Measurements from ENCODE around the gene PHF10.

The PHF10 gene

DNA sequence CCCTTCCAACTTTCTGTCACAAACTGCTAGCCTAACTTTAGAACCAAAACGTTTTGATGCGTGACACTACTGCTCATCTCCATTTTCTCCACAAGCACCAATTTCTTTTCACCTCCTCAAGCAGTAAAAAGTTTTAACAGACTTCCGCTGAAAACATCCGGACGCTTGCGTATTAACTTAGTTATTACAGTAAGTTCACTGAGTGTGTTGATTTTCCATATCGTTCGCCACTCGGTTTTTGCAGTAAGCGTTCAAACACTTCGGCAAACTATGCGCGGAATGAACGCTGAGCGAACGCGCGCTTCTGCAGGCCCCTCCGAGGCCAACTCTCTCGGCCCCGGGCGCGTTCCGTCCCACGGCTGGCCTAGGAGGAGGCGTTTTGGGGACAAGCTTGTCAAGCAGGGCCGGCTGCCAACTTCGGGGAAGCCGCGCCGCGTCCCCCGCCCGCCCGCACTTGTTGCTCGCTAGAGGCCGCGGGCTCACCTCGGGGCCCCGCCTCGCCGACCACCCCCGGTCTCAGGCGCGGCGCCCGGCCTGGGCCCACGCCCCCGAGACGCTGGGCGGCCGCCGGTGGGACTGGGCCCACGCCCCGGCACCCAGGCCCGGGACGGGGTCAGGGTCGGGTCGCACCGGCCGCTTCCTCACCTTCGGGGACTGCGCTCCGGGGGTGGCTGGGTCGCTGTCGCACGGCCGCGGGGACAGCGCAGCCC lies 945 bp downstream of the PHF10 start:
- DNase-seq (ENCODE audit: low read depth), result peak; percentile 64

DNA sequence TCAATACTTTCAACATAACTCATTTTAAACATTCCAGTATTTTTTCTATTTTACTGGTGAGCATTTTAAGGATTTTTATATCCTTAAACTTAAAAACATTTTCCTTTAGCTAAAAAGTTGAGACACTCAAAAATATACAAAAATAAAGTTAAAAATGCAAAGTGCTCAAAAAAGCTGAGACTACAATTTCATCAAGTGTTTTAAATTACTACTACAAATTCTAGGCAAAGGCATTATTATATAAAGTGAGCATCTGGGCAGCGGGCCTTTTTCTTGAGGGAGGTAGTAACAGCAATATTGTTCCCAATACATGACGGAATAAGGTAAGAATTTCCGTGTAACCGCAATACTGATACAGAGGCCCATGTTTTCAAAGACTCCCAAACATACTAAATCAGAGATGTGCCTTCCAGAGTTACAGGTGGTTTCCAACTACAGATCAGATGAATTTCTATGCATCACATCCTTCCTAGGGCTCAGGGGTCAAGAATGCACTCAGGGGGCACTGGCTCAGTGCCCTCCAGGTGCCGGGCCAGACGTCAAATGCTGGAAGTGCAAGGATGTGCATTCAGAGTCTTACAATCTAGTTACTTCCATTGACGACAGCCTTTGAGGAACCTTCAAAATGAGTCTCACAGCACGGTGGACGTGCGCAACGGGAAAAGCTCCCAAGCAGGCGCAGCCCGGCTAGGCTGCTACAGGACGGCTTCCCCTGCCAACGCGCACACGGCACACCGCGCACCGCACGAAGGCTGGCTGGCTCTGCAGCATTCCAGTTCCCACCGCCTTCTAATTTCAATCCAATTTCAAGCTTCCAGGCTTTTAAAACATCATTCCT lies 1.7 kb downstream of the PHF10 start:
- peak; percentile 85 for DNase-seq (ENCODE audit: low read depth)

DNA sequence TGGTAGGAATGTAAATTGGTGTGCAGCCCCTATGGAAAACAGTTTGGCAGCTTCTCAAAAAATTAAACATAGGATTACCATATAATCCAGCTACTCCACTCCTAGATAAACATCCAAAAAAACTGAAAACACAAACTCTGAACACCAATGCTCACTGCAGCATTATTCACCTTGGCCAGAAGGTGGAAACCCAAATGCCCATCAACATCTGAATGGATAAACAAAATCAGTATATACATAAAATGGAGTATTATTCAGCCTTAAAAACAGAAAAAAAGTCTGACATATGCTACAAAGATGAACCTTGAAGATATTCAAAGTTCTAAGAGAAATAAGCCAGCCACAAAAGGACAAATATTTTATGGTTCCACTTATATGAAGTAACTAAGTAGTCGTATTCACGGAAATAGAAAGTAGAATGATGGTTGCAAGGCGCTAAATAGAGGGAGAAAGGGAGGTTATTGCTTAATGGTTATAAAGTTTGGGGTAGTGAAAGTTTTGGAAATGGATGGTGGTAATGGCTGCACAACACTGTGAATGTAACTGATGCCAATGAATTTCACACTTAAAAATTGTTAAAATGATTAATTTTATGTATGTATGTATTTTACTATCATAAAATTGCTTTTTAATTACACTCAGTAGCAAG lies 4.0 kb downstream of the PHF10 start:
- DNase-seq (ENCODE audit: low read depth), result no peak

DNA sequence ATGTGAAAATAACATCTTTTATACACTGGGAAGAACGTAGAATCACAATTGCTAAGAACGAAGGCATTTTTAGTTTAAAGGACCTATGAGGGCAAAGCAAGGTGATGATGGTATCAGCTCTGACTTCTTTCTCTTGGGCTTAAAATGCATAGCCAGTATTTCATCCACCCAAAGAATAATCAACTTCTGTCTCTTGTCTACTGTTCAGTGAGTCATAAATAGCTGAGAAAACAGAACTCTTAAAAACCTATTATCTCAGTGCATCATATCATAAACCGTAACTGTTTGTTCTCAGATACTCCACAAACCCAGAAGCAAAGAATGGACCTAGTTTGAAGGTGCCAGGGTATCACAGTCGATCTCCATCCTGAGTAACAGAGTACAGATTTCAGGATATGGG lies 5.2 kb downstream of the PHF10 start:
- DNase-seq (ENCODE audit: low read depth), result peak; percentile 28

DNA sequence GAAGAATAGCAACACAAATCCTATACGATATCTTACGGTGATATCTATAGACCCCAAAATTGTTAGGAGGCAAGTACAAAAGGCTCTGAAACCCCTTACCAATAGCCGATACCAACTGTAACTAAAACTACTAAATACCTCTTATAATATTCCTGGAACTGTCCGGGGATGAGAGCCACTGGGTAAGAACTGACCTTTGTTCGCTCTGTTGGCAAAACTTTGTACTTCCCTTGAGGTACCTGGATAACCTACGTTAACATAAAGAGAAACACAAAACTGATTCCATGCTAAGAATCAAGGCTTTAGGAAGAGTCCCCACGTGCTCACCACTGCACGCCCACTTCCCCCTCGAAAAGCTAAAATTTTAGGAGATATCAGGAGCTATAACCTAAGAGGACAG lies 9.7 kb downstream of the PHF10 start:
- DNase-seq (ENCODE audit: low read depth), result no peak

DNA sequence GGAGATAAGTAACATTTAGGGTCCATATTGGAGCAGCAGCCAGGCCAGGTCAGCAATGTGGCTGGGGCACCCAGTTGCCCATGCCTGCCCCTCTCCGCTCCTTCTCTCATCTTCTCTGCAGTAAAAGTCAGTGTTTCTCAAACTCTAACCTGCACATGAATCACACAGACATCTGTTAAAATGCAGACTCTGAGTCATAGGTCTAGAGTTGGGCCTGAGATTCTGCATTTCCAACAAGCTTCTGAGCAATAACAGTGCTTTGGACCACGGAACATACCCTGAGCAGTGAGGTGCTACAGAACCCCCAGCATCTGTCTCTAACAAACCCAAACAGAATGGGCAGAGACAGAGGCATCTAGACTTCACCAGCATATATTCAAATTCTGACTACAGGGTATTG lies 10.1 kb downstream of the PHF10 start:
- DNase-seq (ENCODE audit: low read depth), result no peak

DNA sequence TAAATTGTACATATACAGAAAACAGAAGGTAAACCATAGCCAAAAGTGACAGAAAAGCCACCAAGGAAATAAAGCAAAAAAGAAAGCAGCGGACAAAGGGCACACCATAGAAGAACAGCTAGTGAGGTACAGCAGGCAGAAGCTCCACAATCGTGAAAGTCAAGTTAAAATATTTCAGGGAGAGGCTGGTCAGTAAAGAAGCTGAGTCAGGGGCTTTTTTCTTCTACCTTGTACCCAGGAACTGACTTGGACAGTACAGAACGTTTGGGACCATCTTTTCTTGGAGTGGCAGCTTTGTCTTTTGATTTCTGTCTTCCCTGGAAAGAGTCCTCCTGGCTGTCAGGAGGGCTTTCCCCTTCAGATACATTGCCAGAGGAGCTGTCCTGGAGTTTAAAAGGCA lies 14.3 kb downstream of the PHF10 start:
- no peak for DNase-seq (ENCODE audit: low read depth)

DNA sequence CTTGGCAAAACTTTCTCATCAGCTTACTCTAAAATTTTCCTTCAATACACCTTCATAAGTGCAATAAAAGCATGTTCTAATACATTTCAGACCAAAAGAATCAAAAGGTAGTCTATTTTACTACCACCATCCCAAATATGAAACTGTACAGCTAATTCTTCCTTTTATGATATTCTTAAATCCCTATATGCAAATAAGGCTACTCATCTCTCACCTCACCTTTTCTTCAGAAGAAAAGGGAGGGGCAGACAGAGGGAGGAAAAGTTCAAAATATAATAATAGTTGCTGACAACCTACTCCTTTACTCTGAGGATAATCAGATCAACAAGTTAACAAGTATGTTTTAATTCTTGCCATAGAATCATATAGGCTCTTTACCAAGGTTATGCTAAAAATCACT lies 15.0 kb downstream of the PHF10 start:
- DNase-seq (ENCODE audit: low read depth), result no peak

DNA sequence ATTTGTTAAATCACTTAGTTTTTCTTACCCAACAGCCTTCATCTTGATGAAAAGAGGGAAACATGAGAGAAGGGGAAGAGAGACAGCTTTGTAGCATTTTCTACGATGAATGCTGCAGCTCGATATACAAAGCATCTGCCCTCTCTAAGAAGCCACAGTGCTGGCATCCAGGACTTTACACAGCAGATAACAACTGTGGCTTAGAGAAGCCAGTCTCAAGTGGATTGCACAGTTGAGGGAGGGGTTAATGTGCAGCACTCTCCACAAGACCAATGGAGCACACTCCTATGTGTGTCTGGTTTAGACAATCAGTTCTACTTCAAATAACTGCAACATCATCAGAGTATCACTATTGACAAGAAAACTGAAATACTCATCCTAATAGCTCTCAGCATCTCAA lies 16.5 kb downstream of the PHF10 start:
- no peak for DNase-seq (ENCODE audit: low read depth)

DNA sequence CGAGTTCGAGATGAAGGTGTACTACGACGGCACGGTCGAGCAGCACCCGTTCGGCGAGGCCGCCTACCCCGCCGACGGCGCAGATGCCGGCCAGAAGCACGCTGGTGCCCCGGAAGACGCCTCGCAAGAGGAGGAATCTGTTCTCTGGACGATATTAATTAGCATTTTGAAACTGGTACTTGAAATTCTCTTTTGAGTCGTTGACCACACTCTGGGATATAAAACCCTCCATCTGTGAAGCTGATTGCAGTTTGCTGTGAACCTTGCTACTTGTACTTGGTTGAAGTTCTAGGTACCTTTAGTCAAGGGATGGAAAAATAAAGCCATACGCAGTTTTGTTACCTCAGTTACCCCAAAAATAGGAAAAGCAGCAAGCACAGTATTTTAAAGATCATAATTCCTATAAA lies 21.5 kb downstream of the PHF10 start:
- no peak for DNase-seq (ENCODE audit: low read depth)

DNA sequence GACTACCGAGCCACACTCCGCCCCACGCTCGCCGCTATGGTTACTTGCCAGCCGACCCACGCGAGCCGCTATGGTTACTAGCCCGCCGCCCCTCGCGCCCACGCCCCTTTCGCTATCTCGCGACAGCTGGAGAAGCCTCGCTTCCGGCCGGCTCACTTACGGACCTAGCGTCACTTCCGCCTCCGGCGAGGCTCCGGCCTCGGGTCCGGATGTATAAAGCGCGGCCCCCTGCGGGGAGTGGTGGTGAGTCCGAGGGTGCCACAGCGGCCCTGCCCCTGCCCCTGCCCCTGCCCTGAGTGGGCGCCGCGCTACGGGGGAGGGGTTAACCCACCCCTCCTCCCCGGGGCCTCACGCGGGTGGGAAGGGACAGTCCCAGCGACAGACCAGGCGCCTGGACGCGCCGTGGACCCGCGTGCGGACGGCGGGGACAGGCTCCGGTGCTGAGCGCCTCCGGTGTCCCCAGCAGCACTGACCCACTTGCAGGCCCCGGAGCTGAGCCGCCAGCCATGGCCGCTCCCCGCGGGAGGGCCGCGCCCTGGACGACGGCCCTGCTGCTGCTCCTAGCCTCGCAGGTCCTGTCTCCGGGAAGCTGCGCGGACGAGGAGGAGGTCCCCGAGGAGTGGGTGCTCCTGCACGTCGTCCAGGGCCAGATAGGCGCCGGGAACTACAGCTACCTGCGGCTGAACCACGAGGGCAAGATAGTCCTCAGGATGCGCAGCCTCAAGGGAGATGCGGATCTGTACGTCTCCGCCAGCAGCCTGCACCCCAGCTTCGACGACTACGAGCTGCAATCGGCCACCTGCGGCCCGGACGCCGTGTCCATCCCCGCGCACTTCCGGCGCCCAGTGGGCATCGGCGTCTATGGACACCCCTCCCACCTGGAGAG lies 22.1 kb downstream of the PHF10 start, which contains the start of the genes C6orf120 and WDR27:
Gene C6orf120 (plus strand): TSS at position 173 of the 886 bp plus-strand sequence. CDS start 334 bp downstream, at position 507.
Gene WDR27 (minus strand): TSS at position 76 of the 886 bp plus-strand sequence. CDS start 13,024 bp downstream, outside the sequence.
- DNase-seq (ENCODE audit: low read depth), result peak; percentile 99

DNA sequence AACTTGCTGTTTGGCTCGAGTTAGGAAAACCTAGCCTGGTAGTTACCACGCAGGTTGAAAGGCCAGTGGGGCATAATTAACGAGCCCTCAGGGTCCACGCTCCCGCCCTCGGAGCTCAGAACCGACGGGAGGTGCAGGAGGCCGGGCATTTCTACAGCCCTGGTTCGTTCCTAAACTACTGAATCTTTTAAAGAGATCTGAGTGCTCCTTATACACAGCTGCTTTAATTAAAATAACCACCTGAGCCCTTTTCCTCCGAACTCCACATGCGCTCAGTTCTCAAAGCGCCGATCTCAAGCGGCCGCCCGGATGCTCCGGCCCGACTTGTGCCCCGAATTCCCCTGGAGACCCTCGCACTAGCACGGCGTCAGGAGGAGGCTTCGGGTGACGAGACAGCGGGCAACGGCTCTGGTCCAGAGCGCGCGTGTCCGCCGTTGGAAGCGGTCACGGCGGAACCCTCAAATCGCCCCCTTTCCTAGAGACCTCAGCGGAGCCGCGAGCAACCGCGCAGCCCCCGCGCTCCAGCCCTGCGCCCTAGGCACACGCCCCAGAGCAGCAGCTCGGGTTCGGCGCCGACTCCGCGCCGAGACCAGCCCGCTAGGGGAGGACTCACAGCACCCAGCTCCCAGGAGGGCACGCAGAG lies 22.9 kb downstream of the PHF10 start:
- peak; percentile 41 for DNase-seq (ENCODE audit: low read depth)

DNA sequence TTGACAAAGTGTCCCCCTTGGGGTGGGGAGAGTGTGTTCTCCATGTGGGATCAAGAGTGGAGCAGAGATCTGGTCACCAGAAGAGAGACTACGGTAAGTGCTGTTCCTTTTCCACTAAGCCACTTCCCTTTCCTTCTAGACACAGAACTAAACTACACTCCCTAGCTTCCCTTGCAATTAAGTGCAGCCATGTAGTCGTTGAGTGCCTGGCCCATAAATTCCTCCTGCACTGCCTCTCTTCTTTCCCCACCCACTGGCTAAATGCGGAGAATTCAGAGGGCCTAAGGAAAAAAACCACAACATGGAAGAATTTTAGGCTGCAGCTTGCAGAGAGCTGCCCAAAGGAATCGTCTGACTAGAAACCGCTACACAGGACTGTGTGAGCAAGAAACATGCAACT lies 24.0 kb downstream of the PHF10 start:
- no peak for DNase-seq (ENCODE audit: low read depth)

DNA sequence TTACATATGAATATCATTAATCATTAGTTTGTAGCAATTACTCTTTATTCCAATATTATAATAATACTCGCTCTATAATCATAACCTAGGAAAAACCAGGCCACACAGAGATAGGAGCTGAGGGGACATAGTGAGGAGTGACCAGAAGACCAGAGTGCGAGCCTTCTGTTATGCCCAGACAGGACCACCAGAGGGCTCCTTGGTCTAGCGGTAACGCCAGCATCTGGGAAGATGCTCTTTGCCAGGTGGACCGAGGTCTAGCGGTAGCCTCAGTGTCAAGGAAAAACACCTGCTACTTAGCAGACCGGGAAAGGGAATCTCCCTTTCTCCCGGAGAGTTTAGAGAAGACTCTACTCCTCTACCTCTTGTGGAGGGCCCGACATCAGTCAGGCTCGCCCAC lies 27.2 kb downstream of the PHF10 start:
- DNase-seq (ENCODE audit: low read depth), result peak; percentile 40

DNA sequence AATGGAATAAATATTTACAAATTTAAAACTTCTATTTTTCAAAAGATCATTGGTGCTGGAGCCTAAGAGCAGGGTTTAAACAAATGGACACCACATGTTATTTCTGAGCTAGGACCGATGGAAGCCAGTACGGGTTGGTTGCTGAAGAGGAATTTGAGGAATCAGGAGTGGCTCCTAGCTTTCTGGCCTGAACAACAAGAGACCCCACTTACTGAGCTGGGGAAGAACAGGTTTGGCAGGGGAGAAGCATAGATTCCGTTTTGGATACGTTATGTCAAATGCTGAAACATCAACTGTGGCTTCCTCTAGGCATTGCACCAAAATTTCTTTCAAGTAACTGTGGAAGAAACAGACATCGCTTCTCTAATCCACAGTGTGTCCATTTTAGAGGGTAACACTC lies 29.2 kb downstream of the PHF10 start:
- DNase-seq (ENCODE audit: low read depth), result no peak

DNA sequence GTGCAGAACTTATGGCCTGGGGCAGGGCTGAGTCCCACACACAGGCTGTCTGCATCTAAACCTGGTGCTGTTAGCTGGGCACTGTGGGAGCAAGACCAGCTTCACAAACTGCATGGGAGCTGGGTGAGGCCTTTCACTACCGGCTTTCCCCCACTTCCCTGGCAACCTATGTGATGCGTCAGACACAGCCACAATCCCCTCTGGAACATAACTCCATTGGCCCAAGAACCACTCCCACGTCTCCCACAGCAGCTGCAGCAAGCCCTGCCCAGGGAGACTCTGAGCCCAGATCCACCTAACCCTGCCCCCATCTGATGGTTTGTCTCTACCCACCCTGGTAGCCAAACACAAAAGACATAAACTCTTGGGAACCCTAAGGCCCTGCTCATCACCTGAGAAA lies 31.8 kb downstream of the PHF10 start:
- no peak for DNase-seq (ENCODE audit: low read depth)

DNA sequence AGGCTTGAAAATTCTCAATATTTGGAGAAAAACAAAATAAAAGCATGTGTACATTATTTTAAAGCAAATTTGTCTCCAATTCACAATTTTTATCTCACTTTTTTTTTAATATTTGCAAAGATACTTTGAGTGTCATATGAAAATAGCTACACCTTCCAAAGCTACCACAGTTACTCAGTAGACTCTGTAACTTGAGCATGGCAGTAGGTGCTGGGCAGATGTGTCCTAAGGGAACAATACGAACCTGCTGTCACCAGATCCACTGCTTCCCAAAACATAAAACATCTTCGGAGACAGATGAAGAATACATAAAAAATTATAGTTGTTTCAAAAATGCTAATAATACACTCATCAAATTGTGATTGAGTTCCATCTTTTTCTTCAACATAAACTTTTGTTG lies 33.0 kb downstream of the PHF10 start:
- no peak for DNase-seq (ENCODE audit: low read depth)

DNA sequence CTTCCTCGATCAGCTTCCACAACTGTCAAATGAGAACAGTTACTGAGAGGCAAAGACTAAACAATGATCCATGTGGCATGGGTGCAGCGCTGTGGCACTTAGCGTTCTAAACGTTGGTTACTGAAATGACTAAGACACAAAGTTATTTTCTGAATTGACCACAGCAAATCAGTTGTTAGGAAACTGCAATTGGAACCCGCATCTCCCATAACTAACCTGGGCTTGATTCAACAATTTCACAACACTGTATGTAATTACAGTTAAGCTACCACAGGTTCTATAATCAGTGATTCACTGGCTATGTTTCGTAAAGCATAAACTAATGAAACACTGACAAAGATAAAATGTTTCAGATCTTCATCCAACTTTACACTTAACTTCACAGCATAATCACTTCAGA lies 35.0 kb downstream of the PHF10 start:
- peak; percentile 90 for DNase-seq (ENCODE audit: low read depth)

DNA sequence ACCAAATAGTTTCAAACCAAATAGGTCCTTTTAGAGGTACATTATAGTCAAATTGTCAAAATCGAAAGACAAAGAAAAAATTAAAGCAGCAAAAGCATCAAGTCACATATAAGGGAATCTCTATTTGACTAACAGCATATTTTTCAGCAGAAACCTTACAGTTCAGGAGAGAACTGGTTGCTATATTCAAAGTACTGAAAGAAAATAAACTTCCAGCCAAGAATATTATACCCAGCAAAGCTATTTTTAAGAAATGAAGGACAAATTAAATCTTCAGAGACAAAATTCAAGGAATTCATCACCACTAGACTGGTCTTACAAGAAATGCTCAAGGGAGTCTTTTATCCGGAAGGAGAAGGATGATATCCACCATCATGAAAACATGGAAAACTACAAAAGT lies 38.4 kb downstream of the PHF10 start:
- no peak for DNase-seq (ENCODE audit: low read depth)

DNA sequence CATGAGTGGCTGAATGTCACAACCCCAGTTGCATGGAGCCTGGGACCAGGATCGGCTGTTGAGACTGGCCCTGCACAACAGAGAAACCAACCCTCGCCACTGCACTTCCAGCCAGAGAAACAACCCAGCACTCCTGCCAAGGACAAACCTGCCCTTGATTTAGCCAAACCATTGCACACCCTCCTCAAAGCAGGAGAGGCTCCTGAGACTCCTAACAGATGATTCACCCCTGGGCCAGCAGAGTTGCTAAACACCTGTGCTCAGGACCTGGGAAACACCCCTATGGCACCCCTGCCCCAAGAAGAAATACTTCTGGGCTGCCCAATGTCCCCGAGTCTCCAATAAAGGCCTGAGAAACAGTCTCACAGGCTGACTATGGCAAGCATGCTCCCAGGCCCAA lies 40.2 kb downstream of the PHF10 start:
- no peak for DNase-seq (ENCODE audit: low read depth)

DNA sequence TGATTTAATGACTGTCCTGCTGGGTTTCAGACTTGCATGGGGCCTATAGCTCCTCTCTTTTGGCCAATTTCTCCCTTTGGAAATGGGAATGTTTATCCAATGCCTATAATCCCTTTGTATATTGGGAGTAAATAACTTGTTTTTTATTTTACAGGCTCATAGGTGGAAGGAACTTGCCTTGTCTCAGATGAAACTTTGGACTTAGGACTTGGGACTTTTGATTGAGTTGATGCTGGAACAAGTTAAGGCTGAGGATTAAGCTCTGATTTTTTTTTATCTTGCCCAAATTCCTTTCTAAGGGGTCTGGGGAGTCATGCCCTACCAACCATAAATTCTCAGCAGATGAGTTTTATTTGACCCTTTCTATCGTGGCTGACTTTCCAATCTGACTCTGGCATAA lies 46.0 kb downstream of the PHF10 start:
- DNase-seq (ENCODE audit: low read depth), result no peak

Data from ELR (cell line).